ENCODE results near the gene TSPAN18. TPM values are rescaled to one million over a fixed set of nuclear protein-coding genes. Genes with fewer than 3 reads are reported as not detected.

TSPAN18 gene
- total and polyA plus RNA-seq, 2 experiments from 2014 or later = 9.5 to 21.5 TPM

DNA sequence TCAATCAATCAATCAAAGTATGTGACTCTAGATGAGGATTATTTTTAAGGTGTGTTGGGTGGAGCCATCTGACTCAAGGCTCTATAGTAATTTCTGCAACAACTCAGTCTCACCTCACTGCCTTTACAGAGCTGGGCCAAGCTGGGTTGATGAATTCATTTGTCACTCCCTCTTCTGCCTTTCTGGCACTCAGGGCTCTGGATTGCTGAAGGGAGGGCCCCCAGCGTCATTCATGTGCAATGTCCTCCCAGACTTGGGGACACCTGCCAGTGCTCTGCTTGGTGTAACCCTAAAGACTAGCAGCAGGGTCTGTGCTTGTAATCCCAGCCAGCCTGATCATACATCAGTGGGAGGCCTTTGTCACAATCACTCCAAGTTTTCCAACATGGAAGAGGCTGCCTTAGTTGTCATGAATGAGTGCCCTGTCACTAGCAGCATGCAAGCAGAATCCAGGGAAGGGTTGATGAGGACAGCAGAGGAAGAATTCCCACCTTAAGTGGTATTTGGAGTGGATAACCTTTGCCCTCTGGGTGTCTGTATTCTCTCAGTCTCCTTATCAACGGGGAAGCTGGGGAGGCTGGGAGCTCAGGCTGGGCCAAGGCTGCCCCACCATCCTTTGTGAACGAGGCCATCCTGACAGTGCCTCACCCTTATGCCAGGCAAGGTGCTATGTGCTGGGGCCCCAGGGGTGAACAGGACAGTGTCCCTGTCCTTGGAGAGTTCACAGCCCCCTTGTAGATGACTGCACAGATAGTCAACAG, 225.9 kb downstream of the TSPAN18 start:
- H3K9me2 ChIP-seq (replicated peaks; ENCODE audit: insufficient read depth) = no peaks in the 10 kb centered on the region
- no peak overlapping the region for H2AFZ ChIP-seq
- 29% methylated on average over 3 of the region's 3 CpGs for WGBS (ENCODE audit: low lambda C conversion rate, missing lambda C conversion rate)
- H3K4me3 ChIP-seq = no peak overlapping the region
- peaks cover 2% of the 10 kb centered on the region for H3K27me3 ChIP-seq
- peaks cover 29% of the 10 kb centered on the region for H3K4me1 ChIP-seq (ENCODE audit: insufficient read depth)
- no peak overlapping the region for H3K4me2 ChIP-seq
- DNase-seq (ENCODE audit: low spot score) = no peak
- H3K9me3 ChIP-seq (ENCODE audit: low read depth) = no peaks in the 10 kb centered on the region
- peaks cover 10% of the 10 kb centered on the region for H3K79me2 ChIP-seq
- TF ChIP-seq EZH2 (IDR thresholded peaks at IDR 0.05; ENCODE audit: borderline replicate concordance) (no peak), EZH2phosphoT487 (IDR thresholded peaks at IDR 0.05; ENCODE audit: low read depth, severe bottlenecking, unreplicated experiment) (no peak)
- no peaks in the 10 kb centered on the region for H4K20me1 ChIP-seq (ENCODE audit: insufficient read depth, poor library complexity, severe bottlenecking)
- no peaks in the 10 kb centered on the region for H3K36me3 ChIP-seq (replicated peaks; ENCODE audit: insufficient read depth, low read depth)
- H3K27ac ChIP-seq = no peak overlapping the region

DNA sequence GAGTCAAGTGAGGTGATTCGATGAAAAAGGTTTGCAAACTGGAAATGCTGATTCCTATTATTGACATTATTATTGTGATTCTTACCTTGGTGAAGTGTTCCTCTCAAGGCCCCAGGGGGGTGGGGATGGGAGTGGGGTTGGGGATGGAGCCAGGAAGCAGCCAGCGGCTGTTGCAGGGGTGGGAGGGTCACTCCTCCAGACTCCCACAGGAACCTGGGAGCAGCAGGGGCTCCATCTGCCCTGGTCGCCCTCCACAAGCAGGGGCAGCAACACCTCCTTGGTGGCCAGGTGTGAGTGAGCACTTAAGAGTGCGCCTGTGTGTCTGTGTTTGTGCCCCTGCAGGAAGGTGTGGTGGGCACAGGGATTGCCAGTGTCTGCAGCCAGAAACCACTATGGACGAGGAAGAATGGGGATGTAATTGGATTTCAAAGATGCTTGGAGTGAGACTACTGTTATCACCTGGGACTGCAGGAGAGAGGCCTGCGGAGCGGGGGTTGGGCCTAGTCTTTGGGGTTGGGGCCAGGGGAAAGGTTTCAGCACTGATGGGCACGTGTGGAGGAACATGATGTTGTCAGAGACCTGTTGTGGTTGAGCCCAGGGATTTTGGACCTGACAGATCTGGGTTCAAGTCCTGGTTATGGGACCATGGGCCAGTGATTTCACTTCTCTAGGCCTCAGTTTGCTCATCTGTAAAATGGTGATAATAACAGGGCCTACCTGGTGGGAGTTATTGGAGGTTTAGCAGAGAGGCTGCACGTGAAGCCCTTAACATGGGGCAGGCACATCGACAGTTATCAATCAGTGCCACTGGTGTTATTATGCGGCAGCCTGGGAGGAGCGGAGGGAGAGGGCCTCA, 227.5 kb downstream of the TSPAN18 start:
- Histone ChIP-seq H3K9me2 (replicated peaks; ENCODE audit: insufficient read depth) (no peaks in the 10 kb centered on the region), H3K36me3 (replicated peaks; ENCODE audit: insufficient read depth, low read depth) (no peaks in the 10 kb centered on the region), H4K20me1 (ENCODE audit: insufficient read depth, poor library complexity, severe bottlenecking) (no peaks in the 10 kb centered on the region), H3K4me3 (no peak overlapping the region), H2AFZ (no peak overlapping the region), H3K4me2 (no peak overlapping the region), H3K27me3 (peaks cover 2% of the 10 kb centered on the region), H3K27ac (peak overlapping the region; percentile 47), H3K4me1 (ENCODE audit: insufficient read depth) (peaks cover 41% of the 10 kb centered on the region), H3K9me3 (ENCODE audit: low read depth) (no peaks in the 10 kb centered on the region), H3K79me2 (no peaks in the 10 kb centered on the region)
- TF ChIP-seq EZH2 (IDR thresholded peaks at IDR 0.05; ENCODE audit: borderline replicate concordance) (no peak), EZH2phosphoT487 (IDR thresholded peaks at IDR 0.05; ENCODE audit: low read depth, severe bottlenecking, unreplicated experiment) (no peak)
- TF ChIP-seq, protein P1, sequence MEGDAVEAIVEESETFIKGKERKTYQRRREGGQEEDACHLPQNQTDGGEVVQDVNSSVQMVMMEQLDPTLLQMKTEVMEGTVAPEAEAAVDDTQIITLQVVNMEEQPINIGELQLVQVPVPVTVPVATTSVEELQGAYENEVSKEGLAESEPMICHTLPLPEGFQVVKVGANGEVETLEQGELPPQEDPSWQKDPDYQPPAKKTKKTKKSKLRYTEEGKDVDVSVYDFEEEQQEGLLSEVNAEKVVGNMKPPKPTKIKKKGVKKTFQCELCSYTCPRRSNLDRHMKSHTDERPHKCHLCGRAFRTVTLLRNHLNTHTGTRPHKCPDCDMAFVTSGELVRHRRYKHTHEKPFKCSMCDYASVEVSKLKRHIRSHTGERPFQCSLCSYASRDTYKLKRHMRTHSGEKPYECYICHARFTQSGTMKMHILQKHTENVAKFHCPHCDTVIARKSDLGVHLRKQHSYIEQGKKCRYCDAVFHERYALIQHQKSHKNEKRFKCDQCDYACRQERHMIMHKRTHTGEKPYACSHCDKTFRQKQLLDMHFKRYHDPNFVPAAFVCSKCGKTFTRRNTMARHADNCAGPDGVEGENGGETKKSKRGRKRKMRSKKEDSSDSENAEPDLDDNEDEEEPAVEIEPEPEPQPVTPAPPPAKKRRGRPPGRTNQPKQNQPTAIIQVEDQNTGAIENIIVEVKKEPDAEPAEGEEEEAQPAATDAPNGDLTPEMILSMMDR (IDR thresholded peaks at IDR 0.05; ENCODE audit: poor library complexity) = no peak
- WGBS (ENCODE audit: low lambda C conversion rate, missing lambda C conversion rate) = 72% methylated on average over 11 of the region's 12 CpGs
- DNase-seq (ENCODE audit: low spot score) = no peak

DNA sequence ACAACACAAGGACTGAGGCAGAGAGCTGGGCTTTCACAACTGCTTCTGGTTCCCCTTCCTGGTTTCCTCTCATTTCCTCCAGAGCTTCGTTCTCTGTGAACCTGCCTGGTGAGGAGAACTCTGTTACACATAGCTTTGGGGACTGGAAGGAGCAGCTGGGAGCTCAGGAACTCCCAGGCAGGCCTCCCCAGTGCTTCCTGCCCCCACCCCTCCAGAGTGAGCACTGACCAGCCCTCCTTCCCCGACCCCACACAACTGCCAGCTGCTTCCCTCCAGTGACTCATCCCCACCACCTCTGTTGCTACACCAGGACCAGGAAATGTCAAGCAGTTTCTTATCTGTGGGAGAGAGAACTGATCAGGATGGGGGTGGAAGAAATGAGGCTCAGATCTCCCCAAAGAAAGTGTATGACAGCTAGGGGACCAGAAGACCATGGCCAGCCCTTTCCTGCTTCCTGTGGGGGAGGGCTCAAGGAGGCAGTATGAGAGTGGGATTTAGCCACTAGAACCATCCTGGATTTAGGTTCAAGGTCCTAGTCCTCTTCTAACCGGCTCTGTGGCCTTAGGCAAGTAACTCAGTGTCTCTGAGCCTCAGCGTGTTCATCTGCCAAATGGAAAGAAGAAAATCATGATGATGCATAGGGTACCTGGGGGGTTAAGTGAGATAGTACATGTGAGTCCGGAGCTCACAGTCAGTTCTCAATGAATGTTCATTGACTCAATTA, 228.4 kb downstream of the TSPAN18 start:
- Histone ChIP-seq H2AFZ (no peak overlapping the region), H3K27ac (peak overlapping the region; percentile 47), H3K79me2 (no peaks in the 10 kb centered on the region), H4K20me1 (ENCODE audit: insufficient read depth, poor library complexity, severe bottlenecking) (no peaks in the 10 kb centered on the region), H3K9me3 (ENCODE audit: low read depth) (no peaks in the 10 kb centered on the region), H3K4me3 (no peak overlapping the region), H3K27me3 (peaks cover 2% of the 10 kb centered on the region), H3K36me3 (replicated peaks; ENCODE audit: insufficient read depth, low read depth) (no peaks in the 10 kb centered on the region), H3K4me2 (no peak overlapping the region), H3K9me2 (replicated peaks; ENCODE audit: insufficient read depth) (no peaks in the 10 kb centered on the region), H3K4me1 (ENCODE audit: insufficient read depth) (peaks cover 44% of the 10 kb centered on the region)
- WGBS (ENCODE audit: low lambda C conversion rate, missing lambda C conversion rate) = 55% methylated on average over 5 of the region's 5 CpGs
- DNase-seq (ENCODE audit: low spot score) = peak; percentile 84
- TF ChIP-seq EZH2phosphoT487 (IDR thresholded peaks at IDR 0.05; ENCODE audit: low read depth, severe bottlenecking, unreplicated experiment) = no peak

DNA sequence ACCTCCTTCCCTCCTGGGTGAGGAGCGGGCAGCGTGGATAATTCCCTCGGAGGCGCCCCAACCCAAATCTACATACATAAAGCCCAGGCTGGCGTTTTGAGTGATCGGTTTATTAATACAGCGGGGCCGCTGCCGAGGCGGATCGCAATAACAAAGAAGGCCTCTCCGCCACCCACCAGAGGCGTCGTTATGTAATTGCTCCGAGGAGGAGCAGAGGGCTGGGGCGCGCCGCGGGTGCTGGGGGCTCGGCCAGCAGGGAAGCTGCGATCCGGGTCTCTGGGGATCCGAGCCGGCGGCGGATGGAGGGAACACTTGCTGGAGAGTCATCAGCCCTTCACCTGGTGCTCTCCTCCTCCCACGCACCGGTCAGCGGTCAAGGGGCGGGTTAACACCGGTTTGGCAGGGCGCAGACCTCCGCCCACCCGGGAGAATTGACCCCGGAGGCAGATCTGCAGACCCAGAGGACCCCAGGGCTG, 230.3 kb downstream of the TSPAN18 start:
- no peak overlapping the region for H3K27ac ChIP-seq
- no peak for TF ChIP-seq EZH2phosphoT487 (IDR thresholded peaks at IDR 0.05; ENCODE audit: low read depth, severe bottlenecking, unreplicated experiment)
- no peak for TF ChIP-seq EZH2 (IDR thresholded peaks at IDR 0.05; ENCODE audit: borderline replicate concordance)
- peak; percentile 55 for DNase-seq (ENCODE audit: low spot score)
- H3K79me2 ChIP-seq = no peaks in the 10 kb centered on the region
- H3K27me3 ChIP-seq = peaks cover 2% of the 10 kb centered on the region
- no peak overlapping the region for H2AFZ ChIP-seq
- no peaks in the 10 kb centered on the region for H3K36me3 ChIP-seq (replicated peaks; ENCODE audit: insufficient read depth, low read depth)
- H3K4me3 ChIP-seq = no peak overlapping the region
- H3K9me2 ChIP-seq (replicated peaks; ENCODE audit: insufficient read depth) = no peaks in the 10 kb centered on the region
- WGBS (ENCODE audit: low lambda C conversion rate, missing lambda C conversion rate) = 12% methylated on average over 30 of the region's 35 CpGs
- peak overlapping the region; percentile 71 for H3K4me2 ChIP-seq
- no peaks in the 10 kb centered on the region for H4K20me1 ChIP-seq (ENCODE audit: insufficient read depth, poor library complexity, severe bottlenecking)
- H3K4me1 ChIP-seq (ENCODE audit: insufficient read depth) = peaks cover 40% of the 10 kb centered on the region
- H3K9me3 ChIP-seq (ENCODE audit: low read depth) = no peaks in the 10 kb centered on the region
